Loucy (cell line): ENCODE data around the gene FOXK2.
"Not testable (repeated sequence)": the region's sequence is repeated elsewhere in the genome, so short reads cannot be mapped to it uniquely, and the experiment has no call there.

Source experiments
- H2AFZ ChIP-seq: fragments of 200-600 bp; sonication (generic); 2 replicates; pipeline ENCODE4 v1.6.0; 2016; ENCODE audit warnings: antibody characterized with exemption, mild to moderate bottlenecking, low read length, moderate library complexity
- H3F3A ChIP-seq: fragments of 200-600 bp; 2 replicates; pipeline ENCODE4 v1.6.0; 2016; ENCODE audit warnings: antibody characterized with exemption, low read depth, mild to moderate bottlenecking
- H3K27me3 ChIP-seq: fragments of 200-600 bp; sonication (generic); 2 replicates; pipeline ENCODE4 v1.6.1; 2014; ENCODE audit warnings: low read length, mild to moderate bottlenecking; ENCODE audit not compliant: insufficient read depth, poor library complexity, severe bottlenecking
- H3K36me3 ChIP-seq: fragments of 200-600 bp; sonication (generic); 2 replicates; pipeline ENCODE4 v1.6.1; 2016; ENCODE audit warnings: low read length; ENCODE audit not compliant: insufficient read depth
- H3K4me1 ChIP-seq: fragments of 200-600 bp; sonication (generic); 2 replicates; pipeline ENCODE4 v1.5.1; 2014; ENCODE audit warnings: low read length, mild to moderate bottlenecking; ENCODE audit not compliant: insufficient read depth, poor library complexity, severe bottlenecking
- H3K4me2 ChIP-seq: fragments of 200-600 bp; sonication (generic); 2 replicates; pipeline ENCODE4 v1.6.0; 2014; ENCODE audit warnings: antibody characterized with exemption, low read length, low read depth, mild to moderate bottlenecking; ENCODE audit not compliant: poor library complexity, severe bottlenecking
- H3K4me3 ChIP-seq: fragments of 200-600 bp; sonication (generic); 2 replicates; pipeline ENCODE4 v1.5.1; 2014; ENCODE audit warnings: low read length, mild to moderate bottlenecking, mixed read lengths; ENCODE audit not compliant: poor library complexity, severe bottlenecking
- H3K79me2 ChIP-seq: fragments of 200-600 bp; sonication (generic); 2 replicates; pipeline ENCODE4 v1.6.1; 2014; ENCODE audit warnings: low read length; ENCODE audit not compliant: insufficient read depth
- H3K9ac ChIP-seq: fragments of 200-600 bp; sonication (generic); 2 replicates; pipeline ENCODE4 v1.6.0; 2014; ENCODE audit warnings: mild to moderate bottlenecking, low read depth, low read length, moderate library complexity; ENCODE audit not compliant: poor library complexity, severe bottlenecking
- H3K9me2 ChIP-seq: fragments of 200-600 bp; sonication (generic); replicated peaks from 2 replicates; pipeline ENCODE4 v1.6.1; 2016; ENCODE audit warnings: low read depth, low read length, mixed read lengths
- H3K9me3 ChIP-seq: fragments of 200-600 bp; sonication (generic); 2 replicates; pipeline ENCODE4 v1.6.1; 2014; ENCODE audit warnings: mild to moderate bottlenecking, antibody characterized with exemption, low read length, low read depth; ENCODE audit not compliant: insufficient read depth
- H4K20me1 ChIP-seq: fragments of 200-600 bp; sonication (generic); 2 replicates; pipeline ENCODE4 v1.6.0; 2014; ENCODE audit warnings: antibody characterized with exemption, low read length, mild to moderate bottlenecking; ENCODE audit not compliant: insufficient read depth, poor library complexity, severe bottlenecking
- EZH2phosphoT487 ChIP-seq: fragments of 200-600 bp; IDR thresholded peaks from 2 replicates; pipeline ENCODE4 v1.6.1; 2018; ENCODE audit warnings: antibody characterized with exemption, mild to moderate bottlenecking, moderate library complexity, borderline replicate concordance
- TF ChIP-seq, protein P1 (sequence below): fragments of 200-600 bp; sonication (generic); conservative IDR thresholded peaks from 2 replicates; pipeline ENCODE4 v1.5.1; 2014; ENCODE audit warnings: mild to moderate bottlenecking, antibody characterized with exemption, low read length

Gene FOXK2

DNA sequence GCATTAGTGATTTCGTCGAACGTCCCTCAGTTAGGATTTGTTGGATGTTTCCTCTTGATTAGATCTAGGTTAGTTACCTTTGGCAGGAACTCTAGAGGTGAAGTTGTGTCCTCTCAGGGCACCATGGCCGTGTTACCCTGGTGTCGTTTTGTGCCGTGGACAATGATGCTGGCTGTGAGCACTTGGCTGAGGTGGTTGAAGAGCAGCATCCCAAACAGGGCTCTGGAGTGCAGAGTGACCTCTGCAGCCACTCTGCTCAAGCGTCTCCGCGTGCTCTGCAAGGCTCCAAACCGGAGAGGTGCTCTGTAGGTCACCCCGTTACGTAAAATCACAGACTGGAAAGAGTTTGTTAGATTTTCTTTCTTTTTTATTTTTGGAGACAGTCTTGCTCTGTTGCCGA lies 33.0 kb downstream of the FOXK2 start:
- H3F3A ChIP-seq: no peaks in the 10 kb centered on the region
- no peak overlapping the region for H3K4me2 ChIP-seq
- no peaks in the 10 kb centered on the region for H3K4me1 ChIP-seq
- H3K36me3 ChIP-seq: peaks cover 13% of the 10 kb centered on the region; the same call in 1 of the 2 replicates
- H3K4me3 ChIP-seq: no peak overlapping the region
- H3K9me2 ChIP-seq: no peaks in the 10 kb centered on the region
- H3K9ac ChIP-seq: no peak overlapping the region
- no peaks in the 10 kb centered on the region for H3K9me3 ChIP-seq
- no peak overlapping the region for H2AFZ ChIP-seq
- TF ChIP-seq, protein P1, sequence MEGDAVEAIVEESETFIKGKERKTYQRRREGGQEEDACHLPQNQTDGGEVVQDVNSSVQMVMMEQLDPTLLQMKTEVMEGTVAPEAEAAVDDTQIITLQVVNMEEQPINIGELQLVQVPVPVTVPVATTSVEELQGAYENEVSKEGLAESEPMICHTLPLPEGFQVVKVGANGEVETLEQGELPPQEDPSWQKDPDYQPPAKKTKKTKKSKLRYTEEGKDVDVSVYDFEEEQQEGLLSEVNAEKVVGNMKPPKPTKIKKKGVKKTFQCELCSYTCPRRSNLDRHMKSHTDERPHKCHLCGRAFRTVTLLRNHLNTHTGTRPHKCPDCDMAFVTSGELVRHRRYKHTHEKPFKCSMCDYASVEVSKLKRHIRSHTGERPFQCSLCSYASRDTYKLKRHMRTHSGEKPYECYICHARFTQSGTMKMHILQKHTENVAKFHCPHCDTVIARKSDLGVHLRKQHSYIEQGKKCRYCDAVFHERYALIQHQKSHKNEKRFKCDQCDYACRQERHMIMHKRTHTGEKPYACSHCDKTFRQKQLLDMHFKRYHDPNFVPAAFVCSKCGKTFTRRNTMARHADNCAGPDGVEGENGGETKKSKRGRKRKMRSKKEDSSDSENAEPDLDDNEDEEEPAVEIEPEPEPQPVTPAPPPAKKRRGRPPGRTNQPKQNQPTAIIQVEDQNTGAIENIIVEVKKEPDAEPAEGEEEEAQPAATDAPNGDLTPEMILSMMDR: no peak
- TF ChIP-seq EZH2phosphoT487: no peak
- peaks cover 93% of the 10 kb centered on the region for H3K79me2 ChIP-seq
- H3K27me3 ChIP-seq: no peaks in the 10 kb centered on the region
- H4K20me1 ChIP-seq: peaks cover 82% of the 10 kb centered on the region

DNA sequence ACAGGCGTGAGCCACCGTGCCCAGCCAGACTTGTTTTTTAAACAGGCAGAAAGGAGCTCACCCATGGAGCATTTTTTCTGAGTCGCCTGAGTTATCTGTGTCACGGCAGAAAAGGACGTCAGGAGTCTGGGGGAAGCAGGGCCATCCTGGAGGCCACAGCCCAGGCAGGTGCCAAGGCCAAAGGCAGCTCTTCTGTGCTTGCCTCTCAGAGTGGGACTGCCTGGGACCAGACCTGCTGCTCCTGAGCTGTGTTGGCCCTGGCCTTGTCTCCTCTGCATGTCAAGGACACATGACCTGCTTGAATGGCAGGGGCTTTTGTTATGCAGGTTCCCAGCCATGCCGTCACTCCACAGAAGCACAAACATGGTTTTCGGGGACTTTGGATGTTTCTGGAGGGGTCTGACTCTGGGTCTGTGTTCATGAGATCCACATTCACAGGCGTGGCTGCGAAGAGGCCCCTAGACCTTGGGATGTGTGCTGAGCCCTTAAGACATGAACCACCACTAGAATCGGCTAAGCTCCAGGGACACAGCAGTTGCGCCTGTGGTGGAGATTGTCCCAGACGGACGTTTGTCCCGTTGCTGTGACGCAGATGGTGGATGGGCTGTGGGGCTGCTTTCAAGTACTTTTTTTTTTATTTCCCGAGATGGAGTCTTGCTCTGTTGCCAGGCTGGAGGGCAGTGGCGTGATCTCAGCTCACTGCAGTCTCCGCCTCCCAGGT lies 33.8 kb downstream of the FOXK2 start:
- TF ChIP-seq EZH2phosphoT487: no peak
- TF ChIP-seq, protein P1: no peak
- Histone ChIP-seq H3K27me3 (no peaks in the 10 kb centered on the region), H3K9ac (no peak overlapping the region), H3K9me2 (no peaks in the 10 kb centered on the region), H4K20me1 (peaks cover 82% of the 10 kb centered on the region), H3K4me2 (no peak overlapping the region), H3K79me2 (peaks cover 93% of the 10 kb centered on the region), H3K4me1 (no peaks in the 10 kb centered on the region), H3K36me3 (peaks cover 18% of the 10 kb centered on the region; the same call in 1 of the 2 replicates), H3F3A (no peaks in the 10 kb centered on the region), H3K9me3 (no peaks in the 10 kb centered on the region), H3K4me3 (no peak overlapping the region), H2AFZ (no peak overlapping the region)

DNA sequence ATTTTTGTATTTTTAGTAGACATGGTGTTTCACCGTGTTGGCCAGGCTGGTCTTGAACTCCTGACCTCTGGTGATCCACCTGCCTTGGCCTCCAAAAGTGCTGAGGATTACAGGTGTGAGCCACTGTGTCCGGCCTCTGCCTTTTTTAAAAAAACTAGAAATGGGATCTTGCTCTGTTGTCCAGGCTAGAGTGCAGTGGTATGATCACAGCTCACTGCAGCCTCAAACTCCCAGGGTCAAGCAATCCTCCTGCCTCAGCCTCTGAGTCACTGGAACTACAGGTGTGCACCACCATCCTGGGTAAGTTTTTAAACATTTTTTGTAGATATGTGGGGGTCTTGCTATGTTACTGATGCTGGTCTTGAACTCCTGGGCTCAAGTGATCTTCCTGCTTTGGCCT lies 38.0 kb downstream of the FOXK2 start:
- H3F3A ChIP-seq, H3K9ac ChIP-seq, H3K9me2 ChIP-seq, H2AFZ ChIP-seq, H3K4me2 ChIP-seq, H3K9me3 ChIP-seq, H3K36me3 ChIP-seq, H3K27me3 ChIP-seq, H3K4me1 ChIP-seq, H3K4me3 ChIP-seq: not testable (repeated sequence)
- peaks cover 94% of the 10 kb centered on the region for H3K79me2 ChIP-seq
- peaks cover 82% of the 10 kb centered on the region for H4K20me1 ChIP-seq
